ENCODE measurements around the gene COL2A1. TPM values are rescaled to one million over a fixed set of nuclear protein-coding genes. Genes with fewer than 3 reads are reported as not detected.

The COL2A1 gene
- total RNA-seq, 4 donors from 2014 or later, result not detected

GRCh38 chr12:48010366-48010970 is 6.2 kb upstream of the COL2A1 start:
- Histone ChIP-seq H3K4me3 (no peak overlapping the region), H3K27ac (no peak overlapping the region), H3K36me3 (no peaks in the 10 kb centered on the region), H3K27me3 (peaks cover 0 to 88% (median 0%) of the 10 kb centered on the region in 4 donors), H3K9me3 (no peaks in the 10 kb centered on the region), H3K4me1 (no peaks in the 10 kb centered on the region)
- DNase-seq, result no peak
- intact Hi-C loops (cut with DNase I), result no loop called here
- WGBS, 2 donors, result 40 to 74% methylated on average over 2 to 6 of the region's 7 CpGs
- no peak for TF ChIP-seq POLR2A (IDR thresholded peaks at IDR 0.05)
- TF ChIP-seq CTCF (IDR thresholded peaks at IDR 0.05), result no peak

GRCh38 chr12:48009471-48009870 is 5.2 kb upstream of the COL2A1 start:
- DNase-seq, result no peak
- intact Hi-C loops (cut with DNase I), result no loop called here
- Histone ChIP-seq H3K4me1 (peaks cover 3 to 6% (median 3%) of the 10 kb centered on the region in 3 donors), H3K4me3 (no peak overlapping the region), H3K36me3 (no peaks in the 10 kb centered on the region), H3K27ac (no peak overlapping the region), H3K9me3 (no peaks in the 10 kb centered on the region), H3K27me3 (peaks cover 6 to 90% (median 9%) of the 10 kb centered on the region in 4 donors)
- WGBS, 2 donors, result 54 to 58% methylated on average over 1 of the region's 1 CpG
- TF ChIP-seq CTCF (IDR thresholded peaks at IDR 0.05) (no peak), POLR2A (IDR thresholded peaks at IDR 0.05) (no peak)

- TF ChIP-seq CTCF (IDR thresholded peaks at IDR 0.05) (no peak), POLR2A (IDR thresholded peaks at IDR 0.05) (no peak)
- Histone ChIP-seq H3K36me3 (no peaks in the 10 kb centered on the region), H3K4me1 (peaks cover 8 to 11% (median 8%) of the 10 kb centered on the region in 3 donors), H3K27ac (no peak overlapping the region), H3K27me3 (peaks cover 8 to 90% (median 14%) of the 10 kb centered on the region in 4 donors), H3K4me3 (no peak overlapping the region), H3K9me3 (no peaks in the 10 kb centered on the region)
- DNase-seq, result no peak
- intact Hi-C loops (cut with DNase I), result no loop called here
- 77 to 80% methylated on average over 4 of the region's 4 CpGs for WGBS, 2 donors
Measured at GRCh38 chr12:48008950-48009349, 4.7 kb upstream of the COL2A1 start.

GRCh38 chr12:48008349-48008748 is 4.1 kb upstream of the COL2A1 start:
- Histone ChIP-seq H3K9me3 (no peaks in the 10 kb centered on the region), H3K27me3 (peaks cover 8 to 92% (median 19%) of the 10 kb centered on the region in 4 donors), H3K4me3 (no peak overlapping the region), H3K4me1 (peaks cover 12 to 17% (median 14%) of the 10 kb centered on the region in 3 donors), H3K36me3 (no peaks in the 10 kb centered on the region), H3K27ac (no peak overlapping the region)
- intact Hi-C loops (cut with DNase I), result no loop called here
- 38 to 56% methylated on average over 2 of the region's 2 CpGs for WGBS, 2 donors
- TF ChIP-seq CTCF (IDR thresholded peaks at IDR 0.05) (no peak), POLR2A (IDR thresholded peaks at IDR 0.05) (no peak)
- DNase-seq, result no peak

GRCh38 chr12:48007206-48007605 is 2.9 kb upstream of the COL2A1 start:
- 83 to 86% methylated on average over 4 of the region's 4 CpGs for WGBS, 2 donors
- H3K27me3 ChIP-seq, result peaks cover 11 to 99% (median 26%) of the 10 kb centered on the region in 4 donors
- DNase-seq, result no peak
- H3K9me3 ChIP-seq, result no peaks in the 10 kb centered on the region
- H3K36me3 ChIP-seq, result no peaks in the 10 kb centered on the region
- peaks cover 23 to 29% (median 25%) of the 10 kb centered on the region in 3 donors for H3K4me1 ChIP-seq
- H3K4me3 ChIP-seq, result no peak overlapping the region
- intact Hi-C loops (cut with DNase I), result no loop called here
- no peak overlapping the region for H3K27ac ChIP-seq
- TF ChIP-seq POLR2A (IDR thresholded peaks at IDR 0.05) (no peak), CTCF (IDR thresholded peaks at IDR 0.05) (no peak)
